Parathyroid adenoma (tissue), 2 donors: ENCODE results near the gene CCR6.

Experiments
- H2AFZ ChIP-seq: fragments of 300-600 bp; sonication (generic); one replicate; pipeline ENCODE4 v1.7.0; 2017; ENCODE audit warnings: antibody characterized with exemption, mild to moderate bottlenecking
- H3K27ac ChIP-seq: fragments of 300-600 bp; sonication (generic); one replicate; pipeline ENCODE4 v1.7.0; 2017
- H3K27me3 ChIP-seq: fragments of 300-600 bp; sonication (generic); one replicate; pipeline ENCODE4 v1.7.0; 2017; ENCODE audit warnings: low read length; ENCODE audit not compliant: control insufficient read depth, insufficient read depth
- H3K36me3 ChIP-seq: fragments of 300-600 bp; sonication (generic); one replicate; pipeline ENCODE4 v1.7.0; 2017; ENCODE audit warnings: low read length; ENCODE audit not compliant: control insufficient read depth, insufficient read depth
- H3K4me1 ChIP-seq: fragments of 300-600 bp; sonication (generic); one replicate; pipeline ENCODE4 v1.7.0; 2017; ENCODE audit warnings: control low read depth
- H3K4me2 ChIP-seq: fragments of 300-600 bp; sonication (generic); one replicate; pipeline ENCODE4 v1.7.0; 2017; ENCODE audit warnings: low read length
- H3K4me3 ChIP-seq: fragments of 300-600 bp; sonication (generic); one replicate; pipeline ENCODE4 v1.7.0; 2017; ENCODE audit warnings: low read depth, low read length
- H3K79me2 ChIP-seq: fragments of 300-600 bp; sonication (generic); one replicate; pipeline ENCODE4 v1.7.0; 2017; ENCODE audit warnings: control low read depth
- H3K9ac ChIP-seq: fragments of 300-600 bp; sonication (generic); one replicate; pipeline ENCODE4 v1.7.0; 2017; ENCODE audit warnings: mild to moderate bottlenecking
- H3K9me3 ChIP-seq: fragments of 300-600 bp; sonication (generic); one replicate; pipeline ENCODE4 v1.7.0; 2017; ENCODE audit warnings: low read length; ENCODE audit not compliant: control insufficient read depth
- TF ChIP-seq, protein P1 (sequence below): fragments of 300-600 bp; sonication (generic); IDR thresholded peaks from one replicate; pipeline ENCODE4 v1.7.0; 2017; ENCODE audit warnings: antibody characterized with exemption, mild to moderate bottlenecking
- donor health status: primary hyperparathyroidism.

The CCR6 gene

DNA sequence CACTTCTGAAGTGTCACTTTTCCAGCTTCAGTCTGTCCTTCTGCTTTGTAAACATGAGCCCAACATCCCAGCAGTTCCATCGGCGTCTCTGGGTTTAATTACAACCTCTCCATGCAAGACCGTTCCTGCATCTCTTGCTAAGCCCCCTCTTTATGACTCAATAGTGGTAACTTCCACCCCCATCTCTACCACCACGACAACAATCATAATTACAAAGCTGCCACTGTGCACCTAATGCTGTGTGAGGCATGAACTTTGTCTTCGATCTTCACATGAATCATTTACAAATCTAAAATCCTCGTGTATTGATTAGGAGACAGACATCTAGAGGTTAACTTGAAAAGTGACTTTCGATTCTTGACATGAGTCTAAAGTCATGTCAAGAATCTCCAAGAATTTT, 4.9 kb upstream of the CCR6 start:
- TF ChIP-seq, protein P1, sequence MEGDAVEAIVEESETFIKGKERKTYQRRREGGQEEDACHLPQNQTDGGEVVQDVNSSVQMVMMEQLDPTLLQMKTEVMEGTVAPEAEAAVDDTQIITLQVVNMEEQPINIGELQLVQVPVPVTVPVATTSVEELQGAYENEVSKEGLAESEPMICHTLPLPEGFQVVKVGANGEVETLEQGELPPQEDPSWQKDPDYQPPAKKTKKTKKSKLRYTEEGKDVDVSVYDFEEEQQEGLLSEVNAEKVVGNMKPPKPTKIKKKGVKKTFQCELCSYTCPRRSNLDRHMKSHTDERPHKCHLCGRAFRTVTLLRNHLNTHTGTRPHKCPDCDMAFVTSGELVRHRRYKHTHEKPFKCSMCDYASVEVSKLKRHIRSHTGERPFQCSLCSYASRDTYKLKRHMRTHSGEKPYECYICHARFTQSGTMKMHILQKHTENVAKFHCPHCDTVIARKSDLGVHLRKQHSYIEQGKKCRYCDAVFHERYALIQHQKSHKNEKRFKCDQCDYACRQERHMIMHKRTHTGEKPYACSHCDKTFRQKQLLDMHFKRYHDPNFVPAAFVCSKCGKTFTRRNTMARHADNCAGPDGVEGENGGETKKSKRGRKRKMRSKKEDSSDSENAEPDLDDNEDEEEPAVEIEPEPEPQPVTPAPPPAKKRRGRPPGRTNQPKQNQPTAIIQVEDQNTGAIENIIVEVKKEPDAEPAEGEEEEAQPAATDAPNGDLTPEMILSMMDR: no peak
- Histone ChIP-seq H3K4me2 (no peak overlapping the region), H3K27me3 (no peaks in the 10 kb centered on the region), H2AFZ (no peak overlapping the region), H3K9ac (no peak overlapping the region), H3K4me1 (no peaks in the 10 kb centered on the region), H3K9me3 (no peaks in the 10 kb centered on the region), H3K4me3 (no peak overlapping the region), H3K27ac (no peak overlapping the region), H3K36me3 (no peaks in the 10 kb centered on the region), H3K79me2 (no peaks in the 10 kb centered on the region)

DNA sequence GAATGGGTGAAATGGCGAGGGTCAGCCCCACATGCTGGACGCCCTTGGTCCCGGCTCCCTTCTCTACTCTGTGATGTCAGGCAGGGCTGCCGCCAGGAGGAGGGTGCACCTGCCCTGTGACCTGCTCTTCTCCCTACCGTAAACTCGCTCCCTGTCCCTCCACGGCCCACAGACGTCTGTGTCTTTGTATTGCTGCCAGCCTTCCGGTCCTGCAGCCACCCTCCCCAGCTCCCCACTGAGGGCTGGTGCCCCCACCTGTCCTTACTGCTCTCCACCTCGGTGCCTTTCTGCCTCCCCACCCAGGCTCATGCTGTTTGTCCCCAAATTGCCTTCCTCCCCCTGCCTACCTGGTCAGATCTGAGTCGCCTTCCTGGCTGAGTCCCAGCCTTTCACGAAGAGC, 4.1 kb upstream of the CCR6 start:
- H3K36me3 ChIP-seq: no peaks in the 10 kb centered on the region
- no peaks in the 10 kb centered on the region for H3K27me3 ChIP-seq
- no peaks in the 10 kb centered on the region for H3K4me1 ChIP-seq
- no peaks in the 10 kb centered on the region for H3K9me3 ChIP-seq
- no peak overlapping the region for H3K9ac ChIP-seq
- H2AFZ ChIP-seq: no peak overlapping the region
- TF ChIP-seq, protein P1: no peak
- no peaks in the 10 kb centered on the region for H3K79me2 ChIP-seq
- H3K4me3 ChIP-seq: no peak overlapping the region
- H3K27ac ChIP-seq: no peak overlapping the region
- H3K4me2 ChIP-seq: no peak overlapping the region

DNA sequence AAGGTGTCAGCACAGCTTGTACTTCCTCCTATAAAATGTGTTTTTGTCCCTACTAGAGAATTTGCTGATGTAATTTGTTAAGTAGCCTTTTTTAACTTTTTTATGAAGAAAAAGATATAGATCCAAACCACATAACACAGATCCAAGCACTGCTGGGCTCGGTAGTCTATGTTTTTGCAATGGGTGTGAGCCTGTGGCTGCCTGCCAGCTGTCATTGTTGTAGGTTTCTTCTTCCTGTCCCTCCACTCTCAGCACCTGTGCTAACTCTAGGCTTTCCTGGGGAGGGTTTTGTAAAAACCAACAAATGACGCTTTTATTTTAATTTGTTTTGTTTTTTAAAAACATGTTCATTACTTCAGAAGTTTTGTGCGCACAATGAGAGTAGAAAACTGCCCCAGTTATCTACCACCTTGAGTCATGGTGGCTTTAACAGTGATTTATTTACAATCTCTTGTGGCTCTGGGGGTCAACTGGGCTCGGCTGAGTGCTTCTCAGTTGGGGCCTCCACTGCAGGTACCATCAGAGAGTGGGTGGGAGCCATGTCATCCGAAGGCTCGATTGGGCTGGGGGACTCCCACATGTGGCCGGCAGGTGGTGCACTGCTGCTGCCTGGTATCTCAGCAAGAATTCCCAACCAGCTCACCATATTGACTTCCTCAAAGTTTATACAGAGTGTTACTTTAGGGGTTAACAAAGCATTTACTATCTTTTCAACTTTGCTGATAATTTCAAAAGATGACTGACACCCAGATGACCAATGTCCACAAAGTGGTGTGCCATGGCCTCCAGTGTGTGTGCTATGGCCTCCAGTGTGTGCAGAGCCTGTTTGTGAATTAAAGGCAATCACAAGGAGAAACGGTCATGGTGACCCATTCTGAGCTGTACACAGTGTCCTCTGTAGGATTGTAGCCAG, 3.0 kb upstream of the CCR6 start:
- Histone ChIP-seq H3K9ac (no peak overlapping the region), H3K36me3 (no peaks in the 10 kb centered on the region), H3K27me3 (no peaks in the 10 kb centered on the region), H3K27ac (no peak overlapping the region), H3K4me3 (no peak overlapping the region), H3K9me3 (no peaks in the 10 kb centered on the region), H3K79me2 (no peaks in the 10 kb centered on the region), H2AFZ (no peak overlapping the region), H3K4me1 (no peaks in the 10 kb centered on the region), H3K4me2 (no peak overlapping the region)
- TF ChIP-seq, protein P1: no peak

DNA sequence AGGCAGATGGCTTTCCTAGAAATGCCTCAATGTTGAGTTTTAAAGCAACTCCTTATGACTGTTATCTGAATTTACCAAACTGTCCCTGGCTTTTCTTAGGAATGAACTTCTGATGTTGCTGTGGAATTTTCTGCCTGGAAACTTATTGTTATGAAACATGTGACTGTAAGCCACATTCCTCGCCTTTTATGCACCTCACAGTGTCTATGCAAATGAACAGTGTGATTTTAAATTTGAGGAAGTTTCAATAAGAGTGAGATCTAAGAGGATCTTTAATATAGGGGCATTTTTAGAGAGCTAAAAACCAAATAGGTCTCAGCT, 2.4 kb upstream of the CCR6 start:
- Histone ChIP-seq H3K9me3 (no peaks in the 10 kb centered on the region), H2AFZ (no peak overlapping the region), H3K4me2 (no peak overlapping the region), H3K4me3 (no peak overlapping the region), H3K79me2 (no peaks in the 10 kb centered on the region), H3K27me3 (no peaks in the 10 kb centered on the region), H3K27ac (no peak overlapping the region), H3K9ac (no peak overlapping the region), H3K36me3 (no peaks in the 10 kb centered on the region), H3K4me1 (no peaks in the 10 kb centered on the region)
- TF ChIP-seq, protein P1: no peak

DNA sequence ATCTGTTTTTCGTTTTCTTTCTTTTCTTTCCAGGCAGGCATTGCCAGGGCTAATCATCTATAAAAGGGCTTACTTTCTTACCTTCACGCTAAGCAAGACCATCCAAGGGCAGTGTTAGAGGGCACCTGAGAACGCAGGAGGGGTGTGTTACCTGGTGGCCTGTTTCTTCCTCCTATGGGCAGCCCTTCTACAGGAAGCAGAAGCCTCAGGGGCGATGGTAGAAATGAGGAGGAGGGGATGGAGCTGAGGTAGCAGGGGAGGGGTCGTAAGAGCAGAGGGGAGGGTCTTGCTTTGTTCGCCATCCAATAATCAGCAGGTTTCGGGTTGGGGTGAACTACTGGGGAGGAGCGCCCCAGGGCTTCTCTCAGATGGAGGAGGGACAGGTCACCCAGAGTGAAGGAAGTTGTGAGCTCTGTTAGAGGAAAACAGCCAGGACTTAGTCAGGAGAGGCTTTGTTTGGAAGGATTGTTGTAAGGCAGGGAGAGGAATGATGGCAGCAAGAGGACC, 1.5 kb upstream of the CCR6 start:
- Histone ChIP-seq H3K4me2 (no peak overlapping the region), H3K9ac (no peak overlapping the region), H3K9me3 (no peaks in the 10 kb centered on the region), H3K27me3 (no peaks in the 10 kb centered on the region), H3K4me1 (no peaks in the 10 kb centered on the region), H3K27ac (no peak overlapping the region), H3K36me3 (no peaks in the 10 kb centered on the region), H3K79me2 (no peaks in the 10 kb centered on the region), H3K4me3 (no peak overlapping the region), H2AFZ (no peak overlapping the region)
- TF ChIP-seq, protein P1: no peak
